ENCODE results near the gene KLK5. TPM values are rescaled to one million over a fixed set of nuclear protein-coding genes. Genes with fewer than 3 reads are reported as not detected.

Gene KLK5
- total and polyA plus RNA-seq, 9 donors: 0.17 to 2.3 (median 0.41) TPM; not detected in 6

GRCh38 chr19:50911206-50912101 is 41.4 kb downstream of the KLK5 start, which contains the start of gene KLK4:
TSS of gene KLK4 (minus strand) at chr19:50911395. CDS start at chr19:50910738, 657 bp downstream.
- no peaks in the 10 kb centered on the region for H3K27me3 ChIP-seq

DNA sequence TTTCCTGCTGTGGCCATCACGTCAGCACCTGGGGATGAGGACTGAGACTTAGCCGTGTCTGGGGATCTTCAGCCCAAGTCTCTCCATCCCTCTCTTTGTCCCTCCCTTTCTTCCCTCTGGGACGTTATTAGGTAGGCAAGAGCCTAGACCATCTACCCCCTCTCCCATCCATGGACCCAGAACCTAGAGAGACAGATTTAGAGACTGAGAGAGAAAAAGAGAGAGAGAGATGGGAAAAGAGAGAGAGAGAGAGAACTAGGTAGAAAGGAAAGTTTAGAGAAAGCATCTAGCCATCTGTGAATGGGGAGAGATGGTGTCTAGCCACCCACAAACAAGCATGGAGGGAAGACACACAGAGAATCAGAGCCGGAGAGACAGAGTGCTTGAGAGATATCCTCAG is 42.1 kb downstream of the KLK5 start:
- 51 to 57% (median 56%) methylated on average over 4 of the region's 4 CpGs for WGBS, 3 donors

More at GRCh38 chr19:50911206-50912101, 41.4 kb downstream of the KLK5 start, which contains the start of gene KLK4:
- H3K4me3 ChIP-seq: no peak within 1 kb of the TSS
- no peak within 1 kb of the TSS for H3K27ac ChIP-seq
- whole genome bisulfite sequencing, 3 donors: 51 to 58% (median 53%) methylated on average over 9 of the region's 9 CpGs
- TF ChIP-seq EP300 (IDR thresholded peaks at IDR 0.05): no peak
- TF ChIP-seq, protein P1, sequence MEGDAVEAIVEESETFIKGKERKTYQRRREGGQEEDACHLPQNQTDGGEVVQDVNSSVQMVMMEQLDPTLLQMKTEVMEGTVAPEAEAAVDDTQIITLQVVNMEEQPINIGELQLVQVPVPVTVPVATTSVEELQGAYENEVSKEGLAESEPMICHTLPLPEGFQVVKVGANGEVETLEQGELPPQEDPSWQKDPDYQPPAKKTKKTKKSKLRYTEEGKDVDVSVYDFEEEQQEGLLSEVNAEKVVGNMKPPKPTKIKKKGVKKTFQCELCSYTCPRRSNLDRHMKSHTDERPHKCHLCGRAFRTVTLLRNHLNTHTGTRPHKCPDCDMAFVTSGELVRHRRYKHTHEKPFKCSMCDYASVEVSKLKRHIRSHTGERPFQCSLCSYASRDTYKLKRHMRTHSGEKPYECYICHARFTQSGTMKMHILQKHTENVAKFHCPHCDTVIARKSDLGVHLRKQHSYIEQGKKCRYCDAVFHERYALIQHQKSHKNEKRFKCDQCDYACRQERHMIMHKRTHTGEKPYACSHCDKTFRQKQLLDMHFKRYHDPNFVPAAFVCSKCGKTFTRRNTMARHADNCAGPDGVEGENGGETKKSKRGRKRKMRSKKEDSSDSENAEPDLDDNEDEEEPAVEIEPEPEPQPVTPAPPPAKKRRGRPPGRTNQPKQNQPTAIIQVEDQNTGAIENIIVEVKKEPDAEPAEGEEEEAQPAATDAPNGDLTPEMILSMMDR (IDR thresholded peaks at IDR 0.05): no peak
- TF ChIP-seq POLR2A (IDR thresholded peaks at IDR 0.05): no peak
- intact Hi-C loops (cut with DNase I): no loop called here
- H3K9me3 ChIP-seq: no peaks in the 10 kb centered on the region
- H3K4me1 ChIP-seq (ENCODE audit: insufficient read depth): no peaks in the 10 kb centered on the region
- no peak for DNase-seq
- no peaks in the 10 kb centered on the region for H3K36me3 ChIP-seq

DNA sequence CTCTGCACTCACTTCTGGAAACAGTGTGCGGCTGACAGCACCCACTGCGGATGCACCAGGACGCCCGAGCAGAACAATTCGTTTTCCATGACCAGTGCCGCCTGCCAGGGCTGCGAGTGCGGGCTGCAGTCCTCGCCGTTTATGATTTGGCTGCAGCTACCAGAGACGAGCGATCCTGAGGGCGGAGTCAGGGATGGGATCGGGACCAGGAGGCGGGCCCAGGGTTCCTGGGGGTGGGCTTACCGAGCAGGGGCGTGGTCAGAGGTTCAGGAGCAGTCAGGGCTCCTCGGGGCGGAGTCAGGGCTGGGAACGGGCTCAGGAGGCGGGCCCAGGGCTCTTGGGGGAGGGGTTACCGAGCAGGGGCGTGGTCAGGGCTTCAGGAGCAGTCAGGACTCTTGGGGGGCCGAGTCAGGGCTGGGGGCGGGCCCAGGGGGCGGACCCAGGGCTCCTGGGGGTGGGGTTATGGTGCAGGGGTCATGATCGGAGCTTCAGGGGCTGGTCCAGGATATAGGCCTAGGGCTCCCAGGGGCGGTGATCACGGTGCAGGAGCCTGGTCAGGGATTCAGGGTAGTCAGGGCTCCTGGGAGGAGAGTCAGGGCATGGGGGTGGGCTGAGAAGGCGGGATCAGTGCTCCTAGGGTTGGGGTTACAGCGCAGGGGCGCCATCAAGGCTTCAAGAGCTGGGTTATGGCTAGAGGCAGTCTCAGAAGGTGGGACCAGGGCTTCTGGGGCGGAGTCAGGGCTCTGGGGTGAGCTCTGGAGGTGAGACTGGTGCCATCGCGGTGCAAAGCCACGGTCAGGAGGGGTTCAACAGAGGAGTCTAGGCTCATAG is 43.4 kb downstream of the KLK5 start:
- TF ChIP-seq POLR2A (IDR thresholded peaks at IDR 0.05) (no peak), EP300 (IDR thresholded peaks at IDR 0.05) (no peak)
- TF ChIP-seq, protein P1 (IDR thresholded peaks at IDR 0.05): no peak
- WGBS, 3 donors: 2 to 4% (median 3%) methylated on average over 33 to 36 of the region's 36 CpGs
- Histone ChIP-seq H3K27ac (no peak overlapping the region), H3K36me3 (no peaks in the 10 kb centered on the region), H3K4me3 (no peak overlapping the region), H3K9me3 (no peaks in the 10 kb centered on the region), H3K4me1 (ENCODE audit: insufficient read depth) (no peaks in the 10 kb centered on the region), H3K27me3 (no peaks in the 10 kb centered on the region)
- peak in 1 of 5 donors; percentile 48 for DNase-seq
- intact Hi-C loops (cut with DNase I): no loop called here

More for the DNA sequence above, 42.1 kb downstream of the KLK5 start:
- intact Hi-C loops (cut with DNase I): no loop called here
- Histone ChIP-seq H3K4me3 (no peak overlapping the region), H3K9me3 (no peaks in the 10 kb centered on the region), H3K27ac (no peak overlapping the region), H3K4me1 (ENCODE audit: insufficient read depth) (no peaks in the 10 kb centered on the region), H3K27me3 (no peaks in the 10 kb centered on the region), H3K36me3 (no peaks in the 10 kb centered on the region)
- TF ChIP-seq EP300 (IDR thresholded peaks at IDR 0.05) (no peak), POLR2A (IDR thresholded peaks at IDR 0.05) (no peak)
- TF ChIP-seq, protein P1 (IDR thresholded peaks at IDR 0.05): no peak
- no peak for DNase-seq

- Histone ChIP-seq H3K27ac (no peak overlapping the region), H3K4me3 (no peak overlapping the region), H3K27me3 (no peaks in the 10 kb centered on the region), H3K4me1 (ENCODE audit: insufficient read depth) (no peaks in the 10 kb centered on the region), H3K9me3 (no peaks in the 10 kb centered on the region), H3K36me3 (no peaks in the 10 kb centered on the region)
- WGBS, 3 donors: 60 to 62% (median 62%) methylated on average over 25 of the region's 25 CpGs
- TF ChIP-seq, protein P1 (IDR thresholded peaks at IDR 0.05): no peak
- TF ChIP-seq POLR2A (IDR thresholded peaks at IDR 0.05): no peak
- no peak for TF ChIP-seq EP300 (IDR thresholded peaks at IDR 0.05)
- no peak for DNase-seq
- intact Hi-C loops (cut with DNase I): no loop called here
These were observed 44.5 kb downstream of the KLK5 start for GRCh38 chr19:50908336-50908735.
